H1 (cell line): ENCODE results near the gene CFAP54. TPM values are rescaled to one million over a fixed set of nuclear protein-coding genes. Genes with fewer than 3 reads are reported as not detected.

Experiments
- BCL11A ChIP-seq, 2 experiments: IDR thresholded peaks; one replicate each; pipeline ENCODE4 v1.6.1; 2011; ENCODE audit warnings: low read depth in 2 of 2, low read length in 2 of 2, mild to moderate bottlenecking in 2 of 2
- EP300 ChIP-seq, 2 experiments: IDR thresholded peaks; 1 replicate in 1 of 2; 2 replicates in 1 of 2; pipeline ENCODE4 v1.6.1; 2011 to 2012; ENCODE audit warnings: low read depth in 2 of 2, low read length in 2 of 2, mild to moderate bottlenecking in 2 of 2, borderline replicate concordance in 1 of 2, inconsistent platforms in 1 of 2, moderate library complexity in 1 of 2
- POLR2AphosphoS5 ChIP-seq: IDR thresholded peaks from 2 replicates; pipeline ENCODE4 v1.6.1; 2011; ENCODE audit warnings: low read depth, low read length
- POU5F1 ChIP-seq: IDR thresholded peaks from 2 replicates; pipeline ENCODE4 v1.6.1; 2011; ENCODE audit warnings: low read depth, mild to moderate bottlenecking, low read length, moderate library complexity
- RXRA ChIP-seq: IDR thresholded peaks from 2 replicates; pipeline ENCODE4 v1.6.1; 2011; ENCODE audit warnings: low read depth, mild to moderate bottlenecking, low read length, moderate library complexity; ENCODE audit not compliant: insufficient read depth
- SIN3A ChIP-seq, 2 experiments: IDR thresholded peaks in 1 of 2; conservative IDR thresholded peaks in 1 of 2; 2 replicates each; pipeline ENCODE4 v1.6.1; 2011 to 2012; ENCODE audit warnings: low read length in 2 of 2, improper control_type of control experiment in 1 of 2, low read depth in 1 of 2, mild to moderate bottlenecking in 1 of 2
- TBP ChIP-seq: IDR thresholded peaks from 2 replicates; pipeline ENCODE4 v1.6.1; 2011; ENCODE audit warnings: low read depth, low read length, improper control_type of control experiment
- ZNF274 ChIP-seq: IDR thresholded peaks from 2 replicates; pipeline ENCODE4 v1.7.0; 2012; ENCODE audit warnings: low read length, borderline replicate concordance; ENCODE audit errors: extremely low read depth
- polyA plus RNA-seq, 7 experiments: library from polyadenylated mRNA; depleted of rRNA in 3 of 7; stranded (reverse) in 5 of 7; unstranded in 2 of 7; fragments of >200 nt in 5 of 7; fragments of 200-250 nt in 2 of 7; gene quantifications; 1 replicate in 5 of 7; 2 replicates in 1 of 7; 4 replicates in 1 of 7; pipeline versions ENCODE4 v1.2.1 to v1.2.3, GENCODE V29; 2011 to 2013; ENCODE audit warnings: missing spikeins in 2 of 7, mixed read lengths in 2 of 7
- total RNA-seq: library from RNA; stranded (reverse); fragmentation: NEBNext Ultra II Directional; extraction: Animal tissue kit (Norgen Biotek cat#: 25700); gene quantifications from 2 replicates; pipeline ENCODE4 v1.2.1, GENCODE V29; 2021
- TF ChIP-seq, protein P1 (sequence below): IDR thresholded peaks from 2 replicates; pipeline ENCODE4 v1.6.1; 2012; ENCODE audit warnings: inconsistent platforms

CFAP54 gene
- total and polyA plus RNA-seq, 2 of the 8 experiments (the other 6 are each of a cell fraction or from before 2014, with no cell fraction given), result 0.17 to 0.33 TPM

DNA sequence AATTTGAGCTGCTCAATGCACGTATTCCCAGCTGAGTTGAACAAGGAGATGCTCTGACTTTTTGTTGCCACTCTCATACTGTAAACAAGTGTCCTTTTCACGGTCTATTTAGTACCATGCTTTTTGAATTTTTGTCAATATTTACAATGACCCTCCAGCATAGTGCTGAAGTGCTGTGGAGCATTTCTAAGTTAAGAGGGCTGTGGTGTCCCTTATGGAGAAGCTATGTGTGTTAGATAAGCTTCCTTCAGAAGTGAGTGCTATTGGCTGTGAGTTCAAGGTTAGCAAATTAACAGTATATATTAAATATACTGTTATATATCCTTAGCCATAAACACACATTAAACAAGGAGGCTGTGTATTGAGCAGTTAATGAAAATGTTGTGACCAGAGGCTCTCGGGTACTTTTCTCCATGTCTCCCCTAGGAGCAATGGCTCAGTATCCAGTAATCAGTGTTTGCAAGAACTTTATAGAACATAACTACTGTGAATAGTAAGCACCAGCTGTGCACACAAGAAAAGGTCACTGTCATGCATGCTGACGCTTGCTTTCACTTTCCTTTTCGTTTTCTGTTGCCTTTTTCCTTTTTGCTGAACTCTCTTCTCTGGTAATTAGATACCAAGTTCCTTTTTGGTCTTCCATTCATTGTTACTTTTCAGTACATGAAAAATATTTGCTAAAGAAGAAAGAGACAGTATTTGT lies 230.4 kb downstream of the CFAP54 start (continued):
- TF ChIP-seq ZNF274 (no peak), SIN3A (conservative IDR thresholded peaks at IDR 0.05 in 1 of 2, IDR thresholded peaks at IDR 0.05 in 1 of 2; ENCODE audit: low read depth in 1 of 2, low read length in 2 of 2) (no peak), TBP (no peak), BCL11A (IDR thresholded peaks at IDR 0.05; ENCODE audit: low read depth in 2 of 2, low read length in 2 of 2) (no peak), EP300 (IDR thresholded peaks at IDR 0.05; ENCODE audit: borderline replicate concordance in 1 of 2, low read depth in 2 of 2, low read length in 2 of 2) (no peak), RXRA (no peak), POLR2AphosphoS5 (no peak), POU5F1 (no peak)
- TF ChIP-seq, protein P1, sequence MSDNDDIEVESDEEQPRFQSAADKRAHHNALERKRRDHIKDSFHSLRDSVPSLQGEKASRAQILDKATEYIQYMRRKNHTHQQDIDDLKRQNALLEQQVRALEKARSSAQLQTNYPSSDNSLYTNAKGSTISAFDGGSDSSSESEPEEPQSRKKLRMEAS, result no peak
